ENCODE measurements around the gene UBAC1.

UBAC1 gene

GRCh38 chr9:135902655-135903357 is 58.4 kb downstream of the UBAC1 start:
- H3K4me3 ChIP-seq (ENCODE audit: low read depth, low read length): no peak overlapping the region
- TF ChIP-seq CTCF (IDR thresholded peaks at IDR 0.05; ENCODE audit: low read depth, low read length, missing control alignments): no peak
- DNase-seq (ENCODE audit: low read depth): no peak

- no peak for DNase-seq (ENCODE audit: low read depth)
- TF ChIP-seq CTCF (IDR thresholded peaks at IDR 0.05; ENCODE audit: low read depth, low read length, missing control alignments): no peak
- no peak overlapping the region for H3K4me3 ChIP-seq (ENCODE audit: low read depth, low read length)
Observed at GRCh38 chr9:135901826-135902225, 59.3 kb downstream of the UBAC1 start.

GRCh38 chr9:135901031-135901758 is 60.0 kb downstream of the UBAC1 start:
- TF ChIP-seq CTCF (IDR thresholded peaks at IDR 0.05; ENCODE audit: low read depth, low read length, missing control alignments): no peak
- H3K4me3 ChIP-seq (ENCODE audit: low read depth, low read length): no peak overlapping the region
- DNase-seq (ENCODE audit: low read depth): no peak

DNA sequence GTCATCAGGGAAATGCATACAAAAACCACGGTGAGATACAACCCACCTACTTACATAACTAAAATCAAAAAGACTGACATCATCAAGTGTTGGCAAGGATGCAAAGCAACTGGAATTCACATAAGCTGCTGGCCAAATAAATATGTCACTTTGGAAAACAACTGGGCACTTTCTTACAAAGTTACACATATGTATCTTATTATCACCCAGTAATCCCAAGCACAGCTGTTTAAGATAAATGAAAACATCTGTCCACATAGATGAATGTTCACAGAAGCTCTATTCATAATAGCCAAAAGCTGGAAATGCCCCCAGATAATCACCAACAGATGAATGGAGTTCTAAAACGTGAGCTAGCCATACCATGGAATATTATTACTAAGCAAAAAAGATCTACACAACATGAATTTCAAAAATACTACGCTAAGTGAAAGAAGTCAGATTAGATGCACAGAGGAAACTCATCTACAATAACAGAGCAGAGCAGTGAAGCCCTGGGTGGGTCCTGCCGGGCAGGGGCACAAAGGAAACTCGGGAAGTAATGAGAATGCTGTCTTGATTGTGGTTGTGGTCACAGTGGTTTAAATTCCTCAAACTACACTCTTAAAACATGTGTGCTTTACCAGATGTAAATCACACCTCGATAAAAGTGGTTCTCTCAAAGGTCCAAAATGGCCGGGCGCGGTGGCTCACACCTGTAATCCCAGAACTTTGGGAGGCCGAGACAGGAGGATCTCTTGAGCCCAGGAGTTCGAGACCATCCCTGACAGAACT is 62.4 kb downstream of the UBAC1 start:
- no peak overlapping the region for H3K4me3 ChIP-seq (ENCODE audit: low read depth, low read length)
- no peak for TF ChIP-seq CTCF (IDR thresholded peaks at IDR 0.05; ENCODE audit: low read depth, low read length, missing control alignments)
- DNase-seq (ENCODE audit: low read depth): no peak

DNA sequence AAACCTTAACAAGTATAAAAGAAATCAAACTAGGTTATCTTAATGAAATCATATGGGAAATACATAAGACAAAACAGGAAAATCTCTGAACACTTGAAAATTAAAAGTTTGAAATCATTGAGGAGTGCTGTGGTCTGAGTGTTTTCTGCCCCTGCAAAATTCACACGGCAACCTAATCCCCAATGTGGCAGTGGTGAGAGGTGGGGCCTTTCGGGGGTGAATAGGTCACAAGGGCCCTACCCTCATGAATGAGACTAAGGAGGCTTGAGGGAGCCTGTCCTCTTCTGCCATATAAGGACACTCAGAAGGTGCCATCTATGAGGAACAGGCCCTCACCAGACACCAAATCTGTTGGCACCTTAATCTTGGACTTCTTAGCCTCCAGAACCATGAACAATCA is 64.5 kb downstream of the UBAC1 start:
- DNase-seq (ENCODE audit: low read depth): no peak
- H3K4me3 ChIP-seq (ENCODE audit: low read depth, low read length): no peak overlapping the region
- no peak for TF ChIP-seq CTCF (IDR thresholded peaks at IDR 0.05; ENCODE audit: low read depth, low read length, missing control alignments)

DNA sequence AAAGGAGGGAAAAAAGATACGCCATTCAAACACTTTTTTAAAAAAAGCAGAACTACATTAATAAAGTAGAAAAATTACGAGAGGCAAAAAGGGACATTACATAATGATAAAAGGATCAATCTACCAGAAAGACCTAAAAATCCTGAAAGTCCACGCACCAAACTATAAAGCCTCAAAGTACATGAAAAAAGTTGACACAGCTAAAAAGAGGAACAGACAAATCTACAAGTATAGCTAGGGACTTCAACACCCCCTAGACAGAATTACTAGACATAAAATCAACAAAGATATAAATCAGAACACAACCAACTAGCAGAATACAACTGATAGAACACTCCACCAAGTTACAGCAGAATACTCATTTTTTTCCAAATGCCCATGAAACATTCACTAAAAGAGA is 65.0 kb downstream of the UBAC1 start:
- DNase-seq (ENCODE audit: low read depth): no peak
- no peak for TF ChIP-seq CTCF (IDR thresholded peaks at IDR 0.05; ENCODE audit: low read depth, low read length, missing control alignments)
- no peak overlapping the region for H3K4me3 ChIP-seq (ENCODE audit: low read depth, low read length)

Data from GM12864 (cell line).